GM18858 (cell line): ENCODE results near the gene HTRA3.

Experiments
- ATAC-seq: cut with Tn5 transposase; IDR thresholded peaks from one replicate; pipeline ENCODE4 v1.9.1; 2021; ENCODE audit not compliant: unreplicated experiment

HTRA3 gene

DNA sequence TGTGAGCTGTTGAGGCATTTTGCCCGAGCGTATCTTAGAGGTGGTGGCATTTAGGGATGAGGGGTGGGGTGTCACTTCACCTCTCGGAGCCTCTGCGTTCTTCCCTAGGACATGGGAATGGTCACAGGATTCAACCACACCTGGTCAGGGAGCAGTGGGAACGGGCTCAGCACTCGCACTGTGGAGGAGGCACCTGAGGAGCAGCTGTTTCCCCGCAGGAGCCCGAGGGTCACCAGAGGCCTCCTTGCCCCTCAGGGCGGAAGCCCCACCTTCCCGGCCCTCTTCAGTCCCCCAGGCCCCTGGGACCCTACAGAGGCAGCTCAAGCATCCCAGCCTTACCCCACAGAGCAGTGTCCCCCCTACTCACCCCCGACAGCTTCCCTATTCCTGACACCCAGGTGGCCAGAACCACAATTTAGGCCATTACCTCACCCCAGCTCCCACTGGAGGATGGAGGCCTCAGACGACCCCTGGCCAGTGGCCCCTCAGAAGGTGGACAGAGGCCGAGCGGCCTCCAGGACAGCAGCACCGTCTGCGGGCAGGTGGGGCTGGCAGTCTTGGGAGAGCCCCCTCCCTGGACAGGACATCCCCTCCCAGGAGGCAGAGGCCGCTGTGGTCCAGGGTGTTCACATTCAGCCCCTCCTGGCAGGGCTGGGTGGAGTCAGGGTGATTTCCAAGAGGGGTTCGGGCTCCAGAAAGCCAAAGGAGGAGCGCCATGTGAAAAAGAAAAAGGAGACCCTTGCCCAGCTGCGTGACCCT is 4.2 kb upstream of the HTRA3 start:
- no peak for ATAC-seq

DNA sequence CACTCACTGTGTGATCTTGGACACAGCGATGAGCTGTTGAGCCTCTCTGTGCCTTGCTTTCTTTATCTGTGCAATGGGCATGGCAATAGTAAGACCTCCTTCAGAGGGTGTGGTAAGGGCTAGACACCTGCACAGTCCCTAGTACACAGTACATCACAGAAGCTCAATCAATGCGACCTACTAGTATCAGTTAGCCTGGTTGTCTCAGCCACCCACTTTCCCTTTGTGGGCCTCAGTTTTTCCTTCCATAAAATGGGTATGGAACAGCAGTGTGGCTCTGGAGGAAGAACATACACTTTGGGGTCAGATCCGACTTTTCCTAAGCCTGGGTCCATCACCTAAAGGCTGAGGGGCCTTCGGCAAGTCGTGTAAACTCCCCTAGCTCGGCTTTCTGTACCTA is 3.5 kb upstream of the HTRA3 start:
- no peak for ATAC-seq

DNA sequence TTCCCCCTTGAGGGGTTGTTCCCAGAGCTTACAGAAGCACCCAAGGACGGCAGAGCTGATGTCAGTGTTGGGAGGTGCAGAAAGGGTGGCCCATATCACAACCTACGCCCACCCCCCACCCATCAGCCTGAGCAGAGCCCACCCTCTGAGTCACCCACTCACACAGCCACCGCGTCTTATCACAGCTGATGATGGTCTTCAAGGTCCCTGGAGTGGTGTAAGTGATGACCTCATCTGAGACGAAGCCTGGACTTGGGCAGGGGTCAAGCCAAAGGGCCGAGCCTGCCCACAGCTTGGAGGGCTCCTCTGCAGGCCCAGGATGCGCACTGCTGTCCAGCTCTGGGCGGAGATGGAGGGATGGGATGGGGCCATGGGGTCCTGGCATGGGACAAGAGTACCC is 3.0 kb upstream of the HTRA3 start:
- ATAC-seq = no peak

DNA sequence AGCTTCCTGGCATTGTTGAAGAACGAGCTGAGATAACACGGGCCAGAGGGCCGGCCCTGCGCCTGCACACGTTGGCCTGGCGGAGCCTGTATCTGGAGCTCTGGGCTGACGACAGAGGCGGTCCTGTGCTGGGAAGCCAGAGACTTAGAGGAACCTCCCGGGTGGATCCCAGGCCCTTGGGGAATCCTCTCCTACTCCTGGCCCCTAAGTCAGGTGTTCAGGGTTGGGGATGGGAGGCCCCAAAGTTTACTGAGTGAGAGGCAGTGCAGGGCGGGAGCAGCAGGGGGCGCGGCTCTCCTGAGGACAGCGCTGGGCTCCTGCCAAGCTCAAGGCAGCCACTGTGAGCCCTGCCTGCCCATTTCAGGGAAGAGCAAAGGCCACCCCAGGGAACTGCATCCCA is 2.5 kb upstream of the HTRA3 start:
- no peak for ATAC-seq

- ATAC-seq = no peak
Observed at GRCh38 chr4:8268211-8268610, 1.3 kb upstream of the HTRA3 start.

GRCh38 chr4:8268901-8269534 is 536 bp upstream of the HTRA3 start:
- no peak for ATAC-seq

DNA sequence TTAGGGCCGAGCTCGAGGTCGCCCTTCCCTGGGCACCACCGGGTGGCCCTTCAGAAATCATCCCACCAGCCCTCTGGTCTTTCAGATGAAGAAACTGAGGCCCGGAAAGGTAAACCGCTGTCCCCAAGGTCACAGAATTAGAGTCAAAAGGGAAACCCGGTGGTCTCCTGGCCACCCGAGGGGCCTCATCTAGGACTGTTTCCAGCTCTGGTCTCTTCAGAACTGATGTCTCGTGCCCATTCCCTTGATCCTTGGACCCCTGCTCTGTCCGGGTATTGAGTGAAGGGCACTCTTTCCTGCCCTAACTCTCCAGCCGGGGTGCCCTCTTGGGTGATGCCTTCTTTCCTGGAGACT is 841 bp downstream of the HTRA3 start:
- ATAC-seq = no peak

DNA sequence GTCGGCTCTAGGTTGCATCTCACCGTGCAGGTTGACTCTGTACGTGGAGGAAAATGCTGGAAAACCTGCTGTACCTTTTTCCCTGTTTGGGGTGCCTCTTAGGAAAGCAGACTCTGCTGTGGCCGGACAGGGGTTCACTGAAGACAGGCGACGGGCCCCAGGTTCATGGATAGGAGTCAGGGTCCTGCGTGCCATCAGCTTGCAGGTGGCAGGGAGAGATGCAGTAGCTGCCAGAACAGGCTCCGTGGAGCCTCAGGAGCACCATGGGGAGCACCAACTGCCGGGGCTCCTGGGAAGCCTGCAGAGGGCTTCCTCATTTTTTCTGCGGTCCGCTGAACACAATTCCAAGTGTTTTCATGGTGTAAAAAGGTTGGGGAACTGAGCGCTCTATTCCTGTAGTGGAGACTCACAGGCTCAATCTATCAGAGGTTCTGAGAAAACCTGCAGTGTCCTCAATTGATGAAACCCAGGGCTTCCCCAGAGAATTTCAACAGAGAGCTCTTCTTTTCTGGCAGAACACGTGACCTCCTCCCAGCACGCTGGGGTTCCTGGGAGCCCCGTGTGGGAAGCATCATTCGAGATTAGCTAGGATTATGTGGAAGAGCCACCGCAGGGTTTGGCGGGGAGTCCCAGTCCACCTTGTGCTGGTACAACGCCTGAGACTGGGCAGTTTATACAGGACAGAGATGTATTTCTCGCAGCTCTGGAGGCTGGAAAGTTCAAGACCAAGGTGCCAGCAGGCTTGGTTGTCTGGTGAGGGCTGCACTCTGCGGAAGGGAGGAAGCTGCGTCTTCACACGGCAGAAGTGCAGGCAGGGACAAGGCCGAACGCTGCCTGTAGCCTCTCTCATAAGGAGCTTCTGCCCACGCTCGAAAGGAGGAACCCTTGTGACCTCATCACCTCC is 1.6 kb downstream of the HTRA3 start:
- ATAC-seq = no peak

GRCh38 chr4:8271821-8272220 is 2.3 kb downstream of the HTRA3 start:
- no peak for ATAC-seq

DNA sequence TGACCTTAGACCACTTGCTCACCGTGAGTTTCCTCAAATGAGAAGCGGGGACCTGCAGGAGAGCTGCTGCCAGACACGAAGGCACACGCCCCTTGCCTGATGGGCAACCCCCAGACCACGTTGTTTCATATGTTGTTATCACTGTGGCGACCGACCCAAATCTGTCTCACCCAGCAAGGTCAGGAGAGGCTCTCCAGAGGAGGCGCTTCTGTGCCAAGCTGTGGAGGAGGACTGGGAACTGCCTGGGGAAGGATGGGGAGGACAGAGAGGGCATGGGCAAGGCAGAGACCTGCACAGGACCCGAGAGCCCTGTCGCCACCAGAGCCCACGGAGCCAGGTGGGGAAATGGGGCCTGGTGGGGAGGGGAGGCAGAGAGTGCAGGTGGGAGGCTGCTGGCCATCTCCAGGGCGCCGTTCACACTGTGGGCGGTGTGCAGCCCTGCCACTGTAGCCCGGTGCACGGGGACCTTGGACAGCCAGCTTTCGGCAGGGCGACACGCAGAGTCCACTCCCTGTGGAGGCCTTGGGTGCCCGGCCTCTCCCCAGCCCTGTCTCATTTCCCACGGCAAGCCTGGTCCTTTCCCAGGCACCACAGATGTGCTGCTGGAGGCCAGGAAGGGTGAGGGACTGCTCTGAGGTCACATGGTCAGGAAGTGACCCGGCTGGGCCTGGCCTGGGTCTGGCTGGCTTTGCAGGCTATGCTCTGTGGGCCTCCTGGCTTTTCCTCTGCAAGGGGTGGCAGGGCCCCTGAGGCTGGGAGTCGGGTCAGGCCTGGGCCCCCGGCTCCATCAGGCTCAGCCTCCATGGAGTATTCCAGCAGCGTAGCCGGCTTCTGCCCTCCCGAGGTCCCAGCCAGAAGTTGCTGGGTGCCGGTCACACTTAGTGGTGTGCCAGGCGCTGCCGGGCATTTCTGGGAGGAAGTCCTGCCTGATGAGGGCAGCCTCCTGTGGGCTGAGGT is 3.2 kb downstream of the HTRA3 start:
- no peak for ATAC-seq

DNA sequence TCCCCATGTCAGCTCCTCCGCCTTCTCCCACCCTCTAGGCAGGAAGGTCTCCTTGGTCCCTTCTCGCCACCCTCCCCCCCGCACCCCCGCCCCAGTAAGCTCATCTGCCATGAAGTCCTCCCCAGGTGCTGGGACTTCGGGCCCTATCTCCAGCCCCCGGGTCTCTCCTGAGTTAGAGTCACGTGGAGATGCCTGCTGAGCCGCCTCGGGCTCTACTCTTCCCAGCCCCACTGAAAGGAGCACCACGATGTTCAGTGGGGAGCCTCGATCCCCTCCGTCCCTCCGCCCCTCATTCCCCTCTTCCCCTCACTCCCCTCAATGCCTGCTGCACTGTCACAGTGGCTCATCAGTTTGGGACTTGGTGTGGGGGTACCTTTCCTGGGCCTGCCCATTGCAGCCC is 3.9 kb downstream of the HTRA3 start:
- no peak for ATAC-seq

GRCh38 chr4:8274066-8274652 is 4.6 kb downstream of the HTRA3 start:
- no peak for ATAC-seq

- no peak for ATAC-seq
Observed at GRCh38 chr4:8274765-8275547, 5.4 kb downstream of the HTRA3 start.

DNA sequence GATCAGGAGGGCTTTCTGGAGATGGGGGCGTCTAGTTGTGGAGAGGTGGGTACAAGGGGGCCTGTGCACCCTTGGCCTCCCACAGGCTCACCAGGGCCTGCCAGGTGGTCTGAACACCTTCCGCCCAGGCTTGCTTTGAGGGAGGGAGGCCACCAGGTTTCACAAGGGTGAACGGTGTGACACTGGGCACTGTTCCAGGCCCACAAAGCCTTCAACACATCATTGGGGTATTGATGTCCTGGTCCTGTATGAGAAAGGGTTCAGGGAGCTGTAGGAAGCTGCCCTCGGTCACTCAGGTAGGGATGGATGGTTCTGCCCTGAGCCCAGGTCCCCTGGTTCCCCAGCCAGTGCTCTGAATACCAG is 6.0 kb downstream of the HTRA3 start:
- ATAC-seq = no peak

GRCh38 chr4:8276358-8277240 is 7.0 kb downstream of the HTRA3 start:
- ATAC-seq = no peak

DNA sequence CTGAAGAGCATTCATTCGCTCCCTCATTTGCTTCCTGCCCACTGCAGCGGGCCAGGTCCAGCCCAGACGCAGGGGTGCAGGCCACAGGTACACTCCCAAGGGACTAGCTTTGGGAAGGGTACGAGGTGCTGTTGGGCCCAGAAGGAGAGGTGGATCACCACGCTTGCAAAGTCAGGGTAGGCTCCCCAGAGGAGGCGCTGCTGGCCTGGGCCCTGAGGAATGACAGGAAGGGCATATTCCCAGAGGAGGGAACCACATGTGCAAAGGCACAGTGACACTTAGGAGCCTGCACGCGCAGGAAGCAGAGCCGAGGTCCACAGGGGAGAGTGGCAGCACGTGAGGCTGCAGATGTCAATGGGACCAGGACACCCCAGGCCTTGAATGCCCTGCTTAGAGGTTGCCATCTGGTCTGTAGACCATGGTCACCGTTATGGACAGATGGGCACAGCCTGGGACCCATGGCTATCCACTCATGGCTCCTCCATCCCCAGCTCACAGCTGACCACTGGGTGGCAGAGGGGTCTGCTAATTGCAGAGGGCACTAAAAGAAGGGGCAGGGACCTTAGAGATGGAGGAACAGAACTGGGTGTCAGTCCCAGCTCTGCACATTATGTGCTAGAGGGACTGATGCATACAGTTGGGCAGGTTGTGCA is 7.9 kb downstream of the HTRA3 start:
- no peak for ATAC-seq

GRCh38 chr4:8278009-8278395 is 8.4 kb downstream of the HTRA3 start:
- ATAC-seq = no peak
